Measurements from ENCODE around the gene TIMELESS.

The TIMELESS gene

DNA sequence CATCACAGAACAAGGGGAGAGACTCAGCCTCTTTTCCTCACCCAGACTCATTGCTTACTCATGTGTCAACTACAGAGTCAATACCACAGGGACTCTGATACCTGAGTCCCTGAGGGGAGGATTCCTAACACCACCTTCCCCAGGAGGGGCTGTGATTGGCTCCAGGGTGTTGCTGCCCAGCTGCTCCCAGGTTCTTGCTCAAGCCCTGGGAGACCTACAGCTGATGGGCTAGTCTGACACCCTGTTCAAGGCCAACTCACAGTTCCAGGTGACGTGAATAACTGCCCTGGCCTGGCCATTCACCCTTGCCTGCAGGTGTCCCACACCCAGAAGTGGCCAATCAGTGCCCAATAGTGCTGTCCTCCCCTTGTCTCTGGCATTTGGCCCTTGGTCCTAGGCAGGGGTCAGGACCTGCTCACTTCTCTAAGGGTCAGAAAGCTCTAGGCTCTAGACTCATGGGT is 27.8 kb upstream of the TIMELESS start:
- TF ChIP-seq CTCF (IDR thresholded peaks at IDR 0.05; ENCODE audit: borderline replicate concordance, insufficient read depth, low read depth, low read length), result no peak
- H3K4me3 ChIP-seq (ENCODE audit: low read depth, low read length), result no peak overlapping the region

- no peak for TF ChIP-seq CTCF (IDR thresholded peaks at IDR 0.05; ENCODE audit: borderline replicate concordance, insufficient read depth, low read depth, low read length)
These were observed 26.9 kb upstream of the TIMELESS start for GRCh38 chr12:56476143-56476542.

DNA sequence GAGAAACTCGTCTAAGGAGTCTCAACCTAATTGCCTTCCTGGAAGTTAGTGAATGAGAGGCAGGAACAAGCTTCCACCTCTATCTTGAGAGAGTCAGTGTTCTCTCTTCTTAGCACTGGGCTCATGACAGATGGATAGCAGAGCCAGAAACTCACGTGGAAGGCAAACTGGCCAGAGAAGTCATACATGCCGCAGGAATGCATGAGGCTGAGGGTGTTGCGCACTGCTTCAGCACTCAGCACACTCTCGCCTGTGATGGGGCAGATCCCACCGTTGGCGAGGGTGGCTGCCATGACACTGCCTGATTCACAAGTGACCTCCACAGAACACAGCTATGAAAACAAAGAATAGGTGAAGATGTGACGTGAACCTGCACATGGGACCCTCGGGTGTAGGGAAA is 25.2 kb upstream of the TIMELESS start:
- no peak for TF ChIP-seq CTCF (IDR thresholded peaks at IDR 0.05; ENCODE audit: borderline replicate concordance, insufficient read depth, low read depth, low read length)
- no peak overlapping the region for H3K4me3 ChIP-seq (ENCODE audit: low read depth, low read length)

More at GRCh38 chr12:56476143-56476542, 26.9 kb upstream of the TIMELESS start:
- H3K4me3 ChIP-seq (ENCODE audit: low read depth, low read length), result no peak overlapping the region

DNA sequence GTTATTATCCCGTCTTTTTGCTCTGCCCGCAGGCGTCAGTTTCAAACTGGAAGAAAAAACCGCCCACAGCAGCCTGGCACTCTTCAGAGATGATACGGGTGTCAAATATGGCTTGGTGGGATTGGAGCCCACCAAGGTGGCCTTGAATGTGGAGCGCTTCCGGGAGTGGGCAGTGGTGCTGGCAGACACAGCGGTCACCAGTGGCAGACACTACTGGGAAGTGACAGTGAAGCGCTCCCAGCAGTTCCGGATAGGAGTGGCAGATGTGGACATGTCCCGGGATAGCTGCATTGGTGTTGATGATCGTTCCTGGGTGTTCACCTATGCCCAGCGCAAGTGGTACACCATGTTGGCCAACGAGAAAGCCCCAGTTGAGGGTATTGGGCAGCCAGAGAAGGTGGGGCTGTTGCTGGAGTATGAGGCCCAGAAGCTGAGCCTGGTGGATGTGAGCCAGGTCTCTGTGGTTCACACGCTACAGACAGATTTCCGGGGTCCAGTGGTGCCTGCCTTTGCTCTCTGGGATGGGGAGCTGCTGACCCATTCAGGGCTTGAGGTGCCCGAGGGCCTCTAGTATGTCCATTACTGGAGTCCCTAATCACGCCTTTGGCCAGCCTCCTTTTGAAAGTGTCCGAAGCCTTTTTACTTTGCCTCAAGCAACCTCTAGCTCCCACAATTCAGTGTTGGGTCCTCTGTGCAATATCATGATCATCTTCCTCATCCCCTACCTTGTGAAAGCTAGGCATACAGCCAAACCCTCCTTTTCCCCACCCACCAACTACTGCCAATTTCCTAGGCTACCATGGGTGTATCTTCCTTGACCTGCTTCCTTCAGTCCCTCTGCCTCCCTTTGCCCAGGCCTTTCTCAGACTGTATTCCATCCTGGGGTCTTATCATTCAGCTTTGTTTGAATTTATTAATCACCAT is 20.0 kb upstream of the TIMELESS start:
- TF ChIP-seq CTCF (IDR thresholded peaks at IDR 0.05; ENCODE audit: borderline replicate concordance, insufficient read depth, low read depth, low read length), result no peak
- H3K4me3 ChIP-seq (ENCODE audit: low read depth, low read length), result peak overlapping the region; percentile 89

GRCh38 chr12:56468216-56469006 is 19.2 kb upstream of the TIMELESS start, which contains the start of gene SPRYD4:
SPRYD4 (plus strand) TSS chr12:56468578; CDS start chr12:56468592, 14 bp downstream.
- TF ChIP-seq CTCF (IDR thresholded peaks at IDR 0.05; ENCODE audit: borderline replicate concordance, insufficient read depth, low read depth, low read length), result no peak
- peak within 1 kb of the TSS; percentile 89 for H3K4me3 ChIP-seq (ENCODE audit: low read depth, low read length)

DNA sequence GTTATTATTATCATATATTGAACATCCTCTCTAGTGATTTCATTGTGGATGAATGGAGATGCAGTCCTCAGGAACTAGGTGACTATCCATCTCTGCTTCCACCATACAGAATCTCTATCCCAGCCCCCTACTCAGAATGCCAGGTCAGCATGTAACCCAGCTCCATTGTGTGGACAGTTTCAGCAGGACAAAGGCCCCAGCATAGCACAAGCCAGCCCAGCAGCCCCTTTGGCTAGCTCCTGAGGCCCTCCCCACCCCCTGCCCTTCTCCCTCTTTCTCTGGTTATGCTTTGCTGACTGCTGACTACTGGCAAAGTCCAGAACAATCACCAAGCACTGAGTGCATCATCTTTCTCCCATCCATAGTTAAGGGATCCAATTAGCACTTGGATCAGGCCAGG is 13.3 kb upstream of the TIMELESS start:
- no peak for TF ChIP-seq CTCF (IDR thresholded peaks at IDR 0.05; ENCODE audit: borderline replicate concordance, insufficient read depth, low read depth, low read length)
- no peak overlapping the region for H3K4me3 ChIP-seq (ENCODE audit: low read depth, low read length)
